T-helper 1 cell treated with Interleukin-12 subunit alpha and Interleukin-12 subunit beta and Interleukin-4 antibody, amounts not matched to agents 30 μg/mL and 1 μg/mL, for 36 hours (primary cell): ENCODE results near the gene MOB3C.

Experiments
- H3K27ac Mint-ChIP-seq: one replicate; pipeline ENCODE4 v1.8.0; 2021; ENCODE audit warnings: mild to moderate bottlenecking, mixed read lengths
- H3K27me3 Mint-ChIP-seq: one replicate; pipeline ENCODE4 v1.8.0; 2021; ENCODE audit warnings: low read depth, mixed read lengths
- H3K36me3 Mint-ChIP-seq: one replicate; pipeline ENCODE4 v1.8.0; 2021; ENCODE audit warnings: low read depth, mixed read lengths
- H3K4me1 Mint-ChIP-seq: one replicate; pipeline ENCODE4 v1.8.0; 2021; ENCODE audit warnings: low read depth, mixed read lengths
- H3K4me3 Mint-ChIP-seq: one replicate; pipeline ENCODE4 v1.8.0; 2021; ENCODE audit warnings: mild to moderate bottlenecking, moderate library complexity, mixed read lengths
- H3K9me3 Mint-ChIP-seq: one replicate; pipeline ENCODE4 v1.8.0; 2021; ENCODE audit warnings: mixed read lengths

The MOB3C gene

DNA sequence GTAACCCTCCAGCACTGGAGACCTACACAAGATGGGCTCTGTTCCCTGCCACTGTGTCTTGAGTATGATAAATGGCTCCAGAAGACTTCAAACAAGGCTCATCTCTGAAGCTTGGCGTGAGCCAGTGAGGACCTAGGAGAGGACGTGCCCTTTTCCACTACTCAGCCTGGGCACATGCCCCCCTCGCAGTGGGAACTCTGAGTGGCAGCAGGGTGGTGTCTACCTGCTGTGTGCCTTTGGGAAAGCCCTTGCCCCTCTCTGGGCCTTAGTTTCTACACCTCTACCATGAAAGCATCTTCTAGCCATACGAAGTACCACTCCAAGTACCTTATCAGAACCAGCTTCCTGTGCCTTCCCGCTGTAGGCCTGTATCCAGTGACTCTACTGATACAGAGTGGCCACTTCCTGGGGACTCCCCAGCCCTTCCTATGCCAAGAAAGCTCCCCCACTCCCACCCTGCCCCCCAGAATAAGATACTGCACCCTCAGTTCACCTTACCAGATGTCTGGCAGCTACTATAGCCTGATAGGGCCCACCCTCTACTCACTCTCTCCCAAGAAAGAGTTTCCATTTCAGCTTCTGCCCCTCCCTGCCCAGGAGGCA, 3.1 kb upstream of the MOB3C start:
- Mint-ChIP-seq H3K9me3 (no peaks in the 10 kb centered on the region), H3K27ac (no peak overlapping the region), H3K27me3 (no peaks in the 10 kb centered on the region), H3K4me1 (peaks cover 39% of the 10 kb centered on the region), H3K36me3 (no peaks in the 10 kb centered on the region), H3K4me3 (no peak overlapping the region)

DNA sequence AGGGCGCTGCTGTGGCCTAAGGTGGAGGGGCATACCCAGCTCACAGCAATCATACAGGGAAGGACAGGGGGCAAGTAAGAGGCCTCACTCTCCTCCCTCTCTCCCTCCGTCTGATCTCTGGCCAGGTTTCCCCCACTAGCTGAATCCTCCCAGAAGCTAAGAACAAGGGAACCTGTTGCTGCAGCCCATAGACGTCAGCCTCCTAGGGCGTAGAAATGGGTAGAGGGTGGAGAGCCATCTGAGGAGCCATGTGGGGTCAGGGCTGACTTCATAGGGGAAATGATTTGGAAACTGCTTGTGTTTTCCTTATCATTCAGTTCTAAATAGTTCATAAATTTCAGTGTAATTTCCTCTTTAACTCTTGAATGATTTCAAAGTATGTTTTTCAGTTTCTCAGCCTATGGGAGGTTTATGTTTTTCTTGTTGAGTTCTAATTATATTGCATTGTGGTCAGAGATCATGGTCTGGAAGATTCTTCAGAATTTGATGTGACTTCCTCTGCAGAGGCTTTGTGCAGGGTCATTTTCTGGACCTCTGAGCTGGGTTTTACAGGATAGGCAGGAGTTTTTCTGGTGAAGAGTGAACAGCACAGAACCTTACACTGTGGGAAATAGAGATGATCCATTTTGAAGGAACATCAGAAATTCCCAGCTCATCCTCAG, 2.3 kb upstream of the MOB3C start:
- Mint-ChIP-seq H3K27ac (peak overlapping the region; percentile 13), H3K36me3 (no peaks in the 10 kb centered on the region), H3K27me3 (no peaks in the 10 kb centered on the region), H3K9me3 (no peaks in the 10 kb centered on the region), H3K4me1 (peaks cover 46% of the 10 kb centered on the region), H3K4me3 (no peak overlapping the region)

DNA sequence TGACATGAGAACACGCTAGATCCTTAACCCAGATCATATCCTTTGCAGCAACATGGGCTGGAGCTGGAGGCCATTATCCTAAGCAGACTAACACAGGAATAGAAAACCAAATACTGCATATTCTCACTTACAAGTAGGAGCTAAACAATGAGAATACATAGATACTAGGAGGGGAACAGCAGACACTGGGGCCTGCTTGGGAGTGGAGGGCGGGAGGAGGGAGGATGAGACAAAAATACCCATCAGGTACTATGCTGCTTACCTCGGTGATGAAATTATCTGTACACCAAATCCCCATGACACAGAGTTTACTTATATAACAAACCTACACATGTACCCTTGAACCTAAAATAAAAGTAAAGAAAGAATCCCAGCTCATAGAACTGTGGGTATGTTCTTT, 1.2 kb upstream of the MOB3C start:
- Mint-ChIP-seq H3K9me3 (no peaks in the 10 kb centered on the region), H3K27me3 (no peaks in the 10 kb centered on the region), H3K4me1 (peaks cover 48% of the 10 kb centered on the region), H3K27ac (peak overlapping the region; percentile 88), H3K36me3 (peaks cover 2% of the 10 kb centered on the region), H3K4me3 (peak overlapping the region; percentile 93)

DNA sequence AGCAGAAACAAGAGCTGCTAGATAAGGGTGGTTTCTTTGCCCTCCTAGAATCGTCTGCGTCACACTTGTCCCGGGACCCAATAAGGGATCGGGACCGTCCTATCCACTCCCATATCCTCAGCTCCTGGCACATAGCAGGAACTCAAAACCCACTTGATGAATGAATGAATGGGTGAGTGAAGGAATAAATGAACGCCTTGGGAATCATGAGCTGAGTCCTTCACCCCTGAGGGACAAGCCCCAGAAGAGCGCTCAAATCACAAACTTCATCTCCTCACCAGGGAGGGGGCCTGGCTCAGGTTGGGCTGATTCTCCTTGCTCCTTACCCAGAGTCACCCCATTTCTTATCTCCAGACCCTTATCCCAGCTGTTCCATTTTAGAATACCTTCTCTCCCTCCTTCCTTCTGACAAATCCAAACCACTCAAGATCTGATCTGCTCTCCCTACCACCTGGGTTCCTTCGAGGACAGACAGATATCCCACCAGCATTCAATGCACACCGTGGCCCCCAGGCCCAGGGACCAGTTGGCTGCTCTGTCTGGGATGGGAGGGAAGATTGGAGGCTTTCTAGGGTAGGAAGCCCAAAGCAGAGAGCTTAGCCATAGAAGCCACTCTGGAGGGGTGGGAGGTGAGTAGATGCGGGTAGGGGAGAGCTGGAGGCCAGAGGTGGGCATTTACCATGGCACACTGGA, 643 bp upstream of the MOB3C start:
- Mint-ChIP-seq H3K4me3 (peak overlapping the region; percentile 93), H3K27me3 (no peaks in the 10 kb centered on the region), H3K4me1 (peaks cover 48% of the 10 kb centered on the region), H3K27ac (peak overlapping the region; percentile 88), H3K36me3 (peaks cover 4% of the 10 kb centered on the region), H3K9me3 (no peaks in the 10 kb centered on the region)

DNA sequence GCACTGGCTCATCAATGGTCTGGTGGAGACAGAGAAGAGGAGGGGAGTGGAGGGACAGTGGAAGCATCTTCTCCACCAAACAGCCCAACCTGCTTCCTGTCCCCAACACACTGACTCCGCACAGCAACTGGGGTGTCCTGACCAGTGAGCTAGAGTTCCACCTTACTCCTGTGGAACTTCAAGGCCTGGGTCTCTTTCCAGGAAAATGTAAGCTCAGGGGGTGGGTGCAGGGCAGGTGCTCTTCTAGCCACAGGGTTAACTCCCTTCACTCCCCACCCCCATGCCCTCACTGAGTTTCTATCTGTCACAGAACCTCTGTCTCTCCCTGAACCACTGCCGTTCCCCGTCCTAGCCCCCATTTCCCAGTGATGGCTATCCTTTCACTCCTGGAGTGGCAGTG, 876 bp downstream of the MOB3C start:
- Mint-ChIP-seq H3K27ac (peak overlapping the region; percentile 82), H3K4me3 (peak overlapping the region; percentile 93), H3K27me3 (no peaks in the 10 kb centered on the region), H3K36me3 (peaks cover 13% of the 10 kb centered on the region), H3K4me1 (peaks cover 52% of the 10 kb centered on the region), H3K9me3 (no peaks in the 10 kb centered on the region)

DNA sequence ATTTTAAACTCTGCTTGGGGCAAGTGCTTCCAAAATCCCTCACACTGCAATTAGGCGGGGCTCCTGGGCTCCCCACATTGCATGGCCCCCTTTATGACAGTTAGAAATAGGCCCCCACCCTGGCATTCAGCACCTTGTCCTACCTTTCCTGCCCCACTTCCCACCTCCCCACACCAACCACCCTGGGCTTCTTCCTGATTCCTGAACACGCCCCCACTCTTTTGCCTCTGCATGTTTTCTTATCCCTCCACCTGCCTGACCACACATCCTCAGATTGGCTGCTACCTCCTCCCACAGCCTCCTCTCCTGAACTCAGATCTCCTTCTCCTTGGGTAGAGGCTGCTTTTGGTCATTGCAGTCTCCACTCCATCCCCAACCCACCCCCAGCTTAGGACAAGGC, 1.5 kb downstream of the MOB3C start:
- Mint-ChIP-seq H3K4me3 (peak overlapping the region; percentile 93), H3K9me3 (no peaks in the 10 kb centered on the region), H3K27me3 (no peaks in the 10 kb centered on the region), H3K36me3 (peaks cover 17% of the 10 kb centered on the region), H3K4me1 (peaks cover 52% of the 10 kb centered on the region), H3K27ac (peak overlapping the region; percentile 82)

DNA sequence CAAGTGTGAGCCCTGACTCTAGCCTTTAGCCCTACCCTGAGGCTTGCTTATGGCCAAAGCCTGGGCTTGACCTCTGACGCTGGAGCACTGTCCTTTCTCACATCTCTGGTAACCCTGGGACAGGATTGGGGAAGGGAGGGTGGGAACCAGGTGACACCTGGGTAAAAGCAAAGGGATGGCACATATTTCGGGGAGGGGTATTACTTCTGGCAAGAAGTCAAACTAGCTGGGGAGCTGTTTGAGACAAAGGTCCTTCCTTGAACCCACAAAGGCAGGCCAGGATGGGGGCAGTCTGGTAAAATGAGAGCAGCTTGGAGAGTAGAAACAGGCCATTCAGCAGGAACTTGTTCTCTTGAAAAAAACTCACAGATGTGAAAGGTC, 2.0 kb downstream of the MOB3C start:
- no peaks in the 10 kb centered on the region for H3K9me3 Mint-ChIP-seq
- peaks cover 54% of the 10 kb centered on the region for H3K4me1 Mint-ChIP-seq
- peaks cover 22% of the 10 kb centered on the region for H3K36me3 Mint-ChIP-seq
- peak overlapping the region; percentile 15 for H3K27ac Mint-ChIP-seq
- H3K4me3 Mint-ChIP-seq, result peak overlapping the region; percentile 93
- H3K27me3 Mint-ChIP-seq, result no peaks in the 10 kb centered on the region

DNA sequence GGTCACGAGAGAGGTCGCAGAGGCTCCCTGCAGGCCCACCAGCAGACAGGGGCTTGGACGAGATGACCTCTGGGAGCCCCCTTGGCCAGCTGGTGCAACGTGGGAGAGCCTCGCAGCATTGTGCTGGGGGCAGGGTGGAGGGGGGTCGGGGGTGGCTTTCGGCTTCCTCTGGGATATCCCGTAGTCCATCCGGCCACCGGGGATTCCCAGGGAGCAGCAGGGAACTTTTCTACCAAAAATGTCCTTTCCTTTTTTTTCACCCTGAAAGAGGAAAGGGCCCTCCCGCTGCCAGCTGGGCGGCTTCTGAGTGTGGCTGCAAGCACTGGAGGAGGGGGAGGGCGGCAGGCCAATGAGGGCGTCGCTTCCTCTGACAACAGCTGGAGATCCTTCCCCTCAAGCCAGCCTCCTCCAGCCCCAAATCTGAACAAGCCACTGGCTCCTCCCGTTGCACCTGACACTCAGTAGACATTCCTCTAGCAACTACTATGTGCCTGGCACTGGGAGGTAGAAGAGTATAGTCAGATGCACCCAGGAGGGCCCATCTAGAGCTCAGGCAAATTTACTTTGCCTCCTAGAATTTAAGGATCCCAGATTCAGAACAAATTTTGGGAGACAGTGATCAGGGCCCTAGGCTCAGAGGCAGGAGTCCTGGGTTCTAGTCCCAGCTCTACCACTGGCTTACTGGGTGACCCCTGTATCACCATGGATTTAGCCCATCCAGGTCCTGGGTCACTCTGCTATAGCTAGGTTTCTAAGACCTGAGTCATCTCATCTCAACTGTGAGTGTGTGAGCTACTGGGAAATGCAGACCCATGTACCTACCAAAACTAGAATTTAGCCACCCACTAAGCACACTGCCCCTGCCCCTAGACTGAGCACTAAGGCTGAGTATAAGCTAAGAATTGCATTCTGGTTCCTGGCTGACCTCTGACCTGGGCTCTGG, 2.7 kb downstream of the MOB3C start:
- Mint-ChIP-seq H3K4me3 (peak overlapping the region; percentile 93), H3K4me1 (peaks cover 49% of the 10 kb centered on the region), H3K9me3 (no peaks in the 10 kb centered on the region), H3K36me3 (peaks cover 29% of the 10 kb centered on the region), H3K27ac (peak overlapping the region; percentile 36), H3K27me3 (no peaks in the 10 kb centered on the region)

DNA sequence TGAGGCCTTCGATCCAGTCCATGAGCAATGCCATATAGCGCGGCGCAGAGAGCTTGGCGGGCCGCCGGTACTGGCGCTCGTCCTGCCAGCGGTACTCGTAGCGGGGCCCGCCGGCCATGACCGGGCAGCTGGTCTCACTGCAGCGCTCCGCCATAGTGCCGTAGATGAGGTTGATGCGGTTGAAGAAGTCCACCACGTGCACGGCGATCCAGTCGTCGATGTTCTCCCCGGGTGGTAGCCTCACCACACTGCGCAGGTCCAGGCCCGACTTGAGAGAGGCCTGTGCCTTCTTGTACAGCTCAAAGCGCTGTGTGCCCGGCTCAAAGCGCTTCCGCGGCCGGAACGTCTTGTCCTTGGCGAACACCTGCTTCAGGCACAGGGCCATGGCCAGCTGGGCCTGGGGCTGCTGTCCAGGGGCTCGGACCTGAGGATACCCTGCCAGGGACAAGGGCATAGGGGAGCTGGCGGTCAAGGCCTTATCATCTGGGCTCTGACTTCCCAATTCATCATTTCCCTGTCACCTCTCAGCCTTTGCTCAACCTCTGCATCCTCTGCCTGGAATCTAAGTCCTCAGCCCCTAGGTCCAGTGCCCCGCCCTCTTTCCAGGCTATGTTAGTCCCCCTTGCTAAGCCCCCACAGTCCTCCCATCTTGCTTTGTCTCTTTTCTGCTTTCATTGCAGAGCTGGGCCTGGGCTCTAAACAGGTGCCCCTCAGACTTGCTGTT, 3.5 kb downstream of the MOB3C start:
- Mint-ChIP-seq H3K9me3 (no peaks in the 10 kb centered on the region), H3K36me3 (peaks cover 37% of the 10 kb centered on the region), H3K4me3 (peak overlapping the region; percentile 44), H3K27ac (peak overlapping the region; percentile 63), H3K4me1 (peaks cover 46% of the 10 kb centered on the region), H3K27me3 (no peaks in the 10 kb centered on the region)

DNA sequence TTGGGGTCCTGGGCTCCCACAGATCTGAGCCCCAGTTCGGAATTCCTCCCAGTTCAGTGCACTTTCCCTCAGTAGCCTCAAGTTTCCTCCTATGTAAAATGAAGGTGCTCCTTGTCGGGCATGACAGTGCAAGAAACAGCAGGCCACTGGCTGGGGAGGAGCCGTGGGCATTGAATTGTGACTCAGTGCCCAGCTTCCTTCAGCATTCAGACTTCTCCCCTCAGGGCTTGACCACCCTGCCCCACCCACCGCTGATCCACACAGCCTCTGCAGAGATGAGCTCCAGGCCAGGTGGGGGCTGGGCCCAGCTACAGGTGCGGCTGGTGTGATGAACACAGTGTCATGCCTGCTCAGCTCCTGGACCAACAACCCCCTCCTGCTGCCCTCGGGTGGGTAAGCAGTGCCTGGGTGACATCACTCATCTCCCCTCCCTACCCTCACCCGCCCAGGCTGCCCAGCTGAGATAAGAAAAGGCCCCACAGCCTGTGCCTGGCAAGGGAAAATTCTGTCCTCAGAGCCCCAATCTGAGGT, 4.9 kb downstream of the MOB3C start:
- Mint-ChIP-seq H3K27me3 (no peaks in the 10 kb centered on the region), H3K27ac (no peak overlapping the region), H3K9me3 (no peaks in the 10 kb centered on the region), H3K36me3 (peaks cover 44% of the 10 kb centered on the region), H3K4me1 (peaks cover 40% of the 10 kb centered on the region), H3K4me3 (no peak overlapping the region)

DNA sequence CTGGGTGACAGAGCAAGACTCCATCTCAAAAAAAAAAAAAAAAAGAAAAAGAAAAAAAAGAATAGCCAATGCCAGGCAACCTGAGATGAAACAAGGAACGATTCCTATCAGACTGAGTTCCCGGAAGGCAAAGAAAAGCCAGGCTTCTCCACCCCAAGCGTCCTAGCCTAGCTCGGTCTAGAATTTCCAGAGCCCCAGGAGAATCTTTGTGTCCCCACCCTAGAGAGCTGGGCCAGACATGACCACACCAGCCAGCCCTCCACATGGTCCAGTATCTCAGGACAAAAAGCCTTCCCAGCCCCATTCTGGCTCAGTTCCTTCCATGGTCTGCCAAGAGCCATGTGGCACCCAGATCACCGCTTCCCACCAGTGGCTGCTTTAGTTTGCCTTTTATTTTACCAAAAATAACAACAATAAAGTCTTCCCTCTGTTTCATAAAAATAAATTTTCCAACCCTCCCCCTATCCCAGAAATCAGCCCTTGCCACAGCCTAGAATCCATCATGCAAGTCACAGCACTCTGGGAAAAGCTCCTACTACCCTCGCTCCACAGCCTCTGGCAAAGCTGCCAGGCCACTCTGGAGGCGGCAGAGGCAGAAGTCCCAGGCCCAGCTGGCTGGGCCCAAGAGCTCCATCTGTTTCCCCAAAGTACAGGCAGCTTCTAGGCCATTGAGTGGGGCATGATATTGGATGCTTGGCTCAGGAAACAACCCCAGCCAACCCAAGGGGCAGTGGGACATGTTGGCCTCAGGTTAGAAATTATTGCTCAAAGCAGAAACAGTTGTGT, 9.1 kb downstream of the MOB3C start:
- no peak overlapping the region for H3K27ac Mint-ChIP-seq
- no peaks in the 10 kb centered on the region for H3K9me3 Mint-ChIP-seq
- peaks cover 47% of the 10 kb centered on the region for H3K4me1 Mint-ChIP-seq
- peaks cover 54% of the 10 kb centered on the region for H3K36me3 Mint-ChIP-seq
- no peaks in the 10 kb centered on the region for H3K27me3 Mint-ChIP-seq
- H3K4me3 Mint-ChIP-seq, result no peak overlapping the region

DNA sequence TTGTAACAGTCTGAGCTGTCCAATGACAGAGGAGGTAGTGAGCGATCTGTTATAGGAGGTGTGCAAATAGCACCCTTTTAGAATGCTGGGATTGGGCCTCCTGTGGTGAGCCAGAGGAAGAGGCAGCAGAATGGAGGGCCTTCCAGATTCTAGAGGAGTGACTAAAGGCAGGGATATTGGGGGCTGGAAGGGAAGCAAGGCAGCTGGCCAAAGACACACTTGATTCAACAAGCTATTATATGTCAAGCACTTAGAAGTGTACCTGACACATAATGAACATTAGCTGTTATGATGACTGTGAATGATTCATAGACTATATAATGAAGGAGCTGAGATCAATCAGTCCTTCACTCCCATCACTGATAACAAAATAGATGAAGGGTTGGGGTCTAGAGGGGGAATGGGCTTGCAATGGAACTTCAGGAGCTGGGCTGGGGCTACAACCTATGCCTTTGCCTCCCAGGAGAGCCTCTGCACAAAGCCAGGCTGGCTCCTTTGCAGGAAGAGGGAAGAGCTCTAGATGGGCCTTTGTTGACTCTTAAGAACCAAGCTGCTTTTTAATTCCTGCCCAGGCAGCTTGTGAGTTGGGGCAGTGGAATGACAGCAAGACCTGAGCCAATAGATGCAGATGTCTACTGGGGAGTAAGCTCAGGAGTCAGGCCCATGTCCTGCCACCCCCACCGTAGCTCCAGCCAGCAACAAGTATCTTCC, 10.2 kb downstream of the MOB3C start:
- Mint-ChIP-seq H3K27ac (no peak overlapping the region), H3K36me3 (peaks cover 57% of the 10 kb centered on the region), H3K27me3 (no peaks in the 10 kb centered on the region), H3K4me1 (peaks cover 51% of the 10 kb centered on the region), H3K4me3 (peak overlapping the region; percentile 74), H3K9me3 (no peaks in the 10 kb centered on the region)

DNA sequence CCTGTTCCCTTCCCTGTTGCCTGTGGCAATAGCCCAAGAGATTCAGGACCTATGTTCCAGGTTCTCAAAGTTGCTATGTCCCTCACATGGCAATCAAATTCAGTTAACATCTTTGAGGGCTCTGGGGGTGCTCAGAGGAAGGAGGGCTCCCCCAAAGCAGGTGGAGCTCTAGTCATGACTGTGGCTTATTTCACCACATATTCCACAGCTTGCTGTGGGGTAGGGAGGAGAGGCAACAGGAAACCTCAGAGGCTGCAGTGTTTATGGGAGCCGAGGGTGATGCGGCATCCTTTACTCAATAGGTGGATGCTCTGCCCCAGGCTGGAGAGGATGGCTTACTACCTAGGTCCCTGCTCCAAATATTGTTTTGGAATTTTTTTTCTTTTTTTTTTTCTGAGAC, 11.4 kb downstream of the MOB3C start:
- Mint-ChIP-seq H3K36me3 (peaks cover 55% of the 10 kb centered on the region), H3K27me3 (no peaks in the 10 kb centered on the region), H3K27ac (peak overlapping the region; percentile 74), H3K4me1 (peaks cover 53% of the 10 kb centered on the region), H3K9me3 (no peaks in the 10 kb centered on the region), H3K4me3 (peak overlapping the region; percentile 92)
